Thyroid gland (tissue), 4 donors: ENCODE results near the gene RALGDS. TPM values are rescaled to one million over a fixed set of nuclear protein-coding genes. Genes with fewer than 3 reads are reported as not detected.

Experiments used
- DNase-seq, 2 donors: peaks; one replicate each; pipeline ENCODE4 v3.0.0-alpha.2; 2019
- H3K27ac ChIP-seq, 3 donors: fragments of 200-600 bp; sonication (generic); 1 replicate in 2 of 3; 2 replicates in 1 of 3; pipeline ENCODE4 v1.5.1; 2016 to 2019; ENCODE audit warnings: mild to moderate bottlenecking in 1 of 3, moderate library complexity in 1 of 3
- H3K27me3 ChIP-seq: fragments of 200-600 bp; sonication (generic); one replicate; pipeline ENCODE4 v1.5.1; 2019
- H3K36me3 ChIP-seq, 2 donors: fragments of 200-600 bp; sonication (generic); one replicate each; pipeline ENCODE4 v1.5.1; 2016 to 2019
- H3K4me1 ChIP-seq, 2 donors: fragments of 200-600 bp; sonication (generic); one replicate each; pipeline ENCODE4 v1.5.1; 2017 to 2019
- H3K4me3 ChIP-seq, 3 donors: fragments of 200-600 bp; sonication (generic); replicated peaks in 1 of 3; 1 replicate in 2 of 3; 2 replicates in 1 of 3; pipeline ENCODE4 v1.5.1; 2016; ENCODE audit warnings: mild to moderate bottlenecking in 1 of 3
- H3K9me3 ChIP-seq: fragments of 200-600 bp; sonication (generic); one replicate; pipeline ENCODE4 v1.5.1; 2017
- CTCF ChIP-seq, 6 experiments: fragments of 200-600 bp in 3 of 6; fragments of 450-650 bp in 3 of 6; sonication (generic) in 3 of 6; IDR thresholded peaks; one replicate each; pipeline ENCODE4 v1.5.1; 2016 to 2019; ENCODE audit warnings: antibody characterized with exemption in 6 of 6, mild to moderate bottlenecking in 2 of 6, inconsistent platforms in 1 of 6, moderate library complexity in 1 of 6
- POLR2A ChIP-seq, 2 donors: fragments of 450-650 bp; IDR thresholded peaks; one replicate each; pipeline ENCODE4 v1.6.1; 2017; ENCODE audit warnings: antibody characterized with exemption in 2 of 2, mild to moderate bottlenecking in 2 of 2, moderate library complexity in 1 of 2
- WGBS, 2 donors: methylation state at CpG; one replicate each; pipeline ENCODE4 v1.1.5; 2017; 5-methylcytosine and 5-hydroxymethylcytosine counted together
- intact Hi-C: fragments of 100-400 bp; cut with DNase I; formaldehyde crosslinking; loops from one replicate; pipeline ENCODE4 v1.15.1; 2023
- total RNA-seq, 4 donors: library from RNA; depleted of rRNA; stranded (reverse); fragments of >200 nt; gene quantifications; one replicate each; pipeline ENCODE4 v1.2.3, GENCODE V29; 2016

The RALGDS gene
- total RNA-seq, 4 donors from 2014 or later = 32.2 to 55.3 (median 43.5) TPM

DNA sequence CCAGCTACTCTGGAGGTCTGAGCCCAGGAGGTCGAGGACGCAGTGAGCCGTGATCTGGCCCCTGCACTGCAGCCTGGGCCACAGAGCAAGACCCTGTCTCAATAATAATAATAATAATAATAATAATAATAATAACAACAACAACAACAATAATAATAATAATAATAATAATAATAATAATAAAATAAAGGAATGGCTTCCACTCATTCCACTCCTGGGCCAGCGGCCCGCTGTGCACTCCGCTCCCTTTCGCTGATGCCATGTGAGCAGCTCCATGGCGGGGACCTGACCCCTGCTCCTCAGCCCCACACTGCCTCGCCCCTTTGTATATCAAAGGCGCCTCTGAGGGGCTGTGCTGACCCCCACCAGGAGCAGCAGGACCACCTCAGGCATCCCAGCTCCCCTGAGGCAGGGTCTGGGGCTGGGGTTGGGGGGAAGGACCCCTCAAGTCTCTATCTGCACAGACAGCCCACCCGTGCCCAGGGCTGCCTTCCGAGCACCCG, 22.6 kb upstream of the RALGDS start:
- TF ChIP-seq POLR2A (IDR thresholded peaks at IDR 0.05) (no peak), CTCF (IDR thresholded peaks at IDR 0.05) (no peak)
- 90 to 98% methylated on average over 11 to 13 of the region's 13 CpGs for WGBS, 2 donors

DNA sequence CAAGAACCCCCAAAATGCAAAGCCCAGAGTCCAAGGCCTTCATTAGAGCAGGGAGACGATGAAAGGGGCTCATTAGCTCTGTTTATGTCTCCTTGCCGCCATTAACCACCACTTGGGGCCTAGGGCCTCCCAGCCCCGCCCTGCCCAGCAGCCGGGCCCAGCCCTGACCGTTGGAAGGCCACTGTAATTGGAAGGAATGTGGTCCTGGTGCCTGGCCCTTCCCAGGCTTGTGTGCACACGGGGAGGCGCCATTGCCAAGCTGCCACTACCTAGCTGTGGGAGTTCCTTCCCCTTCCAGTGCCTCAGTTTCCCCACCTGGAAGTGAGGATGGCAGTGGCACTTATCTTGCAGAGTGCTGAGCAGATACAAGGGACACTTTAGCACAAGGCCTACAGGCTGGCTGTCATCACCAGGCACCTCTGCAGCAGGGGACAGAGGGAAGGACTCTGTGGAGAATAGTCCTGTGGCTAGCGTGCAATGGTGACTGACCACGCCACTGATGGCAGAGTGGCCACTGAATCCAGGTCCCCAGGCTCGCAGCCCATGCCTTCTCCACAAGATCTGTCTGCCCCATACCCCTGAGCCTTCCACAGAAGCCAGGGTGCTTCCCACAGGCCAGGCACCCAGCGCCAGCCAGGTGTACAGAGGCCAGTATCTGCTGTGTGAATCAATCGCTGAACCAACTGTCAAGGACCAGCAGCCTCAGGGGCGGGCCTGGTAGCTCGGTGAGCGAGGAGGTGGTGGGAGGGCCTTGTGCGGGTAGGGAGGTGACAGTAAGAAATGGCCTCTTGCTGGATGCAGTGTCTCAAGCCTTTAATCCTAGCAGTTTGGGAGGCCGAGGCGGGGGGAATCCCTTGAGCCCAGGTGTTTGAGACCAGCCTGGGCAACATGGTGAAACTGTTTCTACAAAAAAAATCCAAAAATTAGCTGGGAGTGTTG, 21.9 kb upstream of the RALGDS start:
- H3K36me3 ChIP-seq = no peaks in the 10 kb centered on the region
- H3K27me3 ChIP-seq = no peaks in the 10 kb centered on the region
- H3K4me1 ChIP-seq = peaks cover 32 to 67% of the 10 kb centered on the region in 2 donors
- DNase-seq = no peak
- TF ChIP-seq POLR2A (IDR thresholded peaks at IDR 0.05) = no peak
- TF ChIP-seq CTCF (IDR thresholded peaks at IDR 0.05) = no peak
- 66 to 90% methylated on average over 15 to 16 of the region's 18 CpGs for WGBS, 2 donors
- H3K9me3 ChIP-seq = no peaks in the 10 kb centered on the region
- no peak overlapping the region for H3K4me3 ChIP-seq
- intact Hi-C loops = loop anchor here (10.0 kb wide), 1 partner anchor 98 kb away; no protein-coding TSS in a partner anchor
- H3K27ac ChIP-seq = no peak overlapping the region

More for the DNA sequence above, 22.6 kb upstream of the RALGDS start:
- Histone ChIP-seq H3K9me3 (no peaks in the 10 kb centered on the region), H3K4me3 (peak overlapping the region in 1 of 3 donors; percentile 27), H3K27me3 (no peaks in the 10 kb centered on the region), H3K27ac (peak overlapping the region in 2 of 3 donors; percentile 39 to 56), H3K36me3 (no peaks in the 10 kb centered on the region), H3K4me1 (peaks cover 31 to 68% of the 10 kb centered on the region in 2 donors)
- intact Hi-C loops = loop anchor here (10.0 kb wide), 1 partner anchor 99 kb away; no protein-coding TSS in a partner anchor
- no peak for DNase-seq

DNA sequence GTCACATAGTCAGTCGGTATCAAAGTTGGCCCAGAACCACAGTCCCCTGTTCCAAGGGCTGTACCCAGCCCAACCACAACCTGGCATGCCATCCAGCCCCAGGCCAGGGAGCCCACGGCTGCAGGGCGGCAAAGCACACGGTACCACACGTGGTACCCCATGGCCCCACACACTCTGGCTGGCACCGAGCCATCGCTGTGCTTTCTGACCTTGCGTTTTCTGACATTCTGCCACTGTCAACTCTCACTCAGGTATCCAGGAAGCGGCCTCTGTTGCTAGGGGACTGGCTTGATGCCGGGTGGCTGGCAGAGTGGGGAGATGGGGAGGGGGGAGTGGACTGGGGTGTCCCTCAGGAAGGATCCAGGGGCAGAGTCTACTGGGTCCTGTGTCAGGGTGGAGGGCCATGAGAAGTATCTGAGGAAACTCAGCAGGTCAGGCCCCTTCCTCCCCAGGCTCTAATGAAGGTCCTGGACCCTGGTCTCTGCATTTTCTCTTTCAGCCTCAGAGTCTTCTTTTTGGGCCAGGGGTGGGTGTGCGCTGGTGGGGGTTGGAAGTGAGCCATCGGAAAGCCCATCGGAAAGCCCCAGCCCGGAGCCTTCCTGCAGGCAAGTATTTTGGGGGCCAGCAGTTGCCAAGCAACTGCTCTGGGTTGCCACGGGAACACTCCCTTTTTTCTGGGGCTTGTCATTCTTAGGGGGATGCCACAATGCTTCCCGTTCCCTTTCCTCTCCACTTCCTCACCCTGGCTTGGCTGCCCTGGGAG, 21.0 kb upstream of the RALGDS start:
- DNase-seq = peak; percentile 34 to 46
- TF ChIP-seq CTCF (IDR thresholded peaks at IDR 0.05) (no peak), POLR2A (IDR thresholded peaks at IDR 0.05) (no peak)
- intact Hi-C loops = loop anchor here (10.0 kb wide), 1 partner anchor 97 kb away; no protein-coding TSS in a partner anchor
- 65 to 68% methylated on average over 8 to 12 of the region's 16 CpGs for WGBS, 2 donors
- Histone ChIP-seq H3K27ac (no peak overlapping the region), H3K9me3 (no peaks in the 10 kb centered on the region), H3K27me3 (no peaks in the 10 kb centered on the region), H3K4me1 (peaks cover 27 to 67% of the 10 kb centered on the region in 2 donors), H3K36me3 (no peaks in the 10 kb centered on the region), H3K4me3 (no peak overlapping the region)

GRCh38 chr9:133140606-133141005, 19.6 kb upstream of the RALGDS start:
- intact Hi-C loops = loop anchor here (10.0 kb wide), 1 partner anchor 96 kb away; no protein-coding TSS in a partner anchor
- no peak overlapping the region for H3K27ac ChIP-seq

More at GRCh38 chr9:133140606-133141005, 19.6 kb upstream of the RALGDS start:
- Histone ChIP-seq H3K4me1 (peaks cover 29 to 76% of the 10 kb centered on the region in 2 donors), H3K4me3 (no peak overlapping the region), H3K36me3 (no peaks in the 10 kb centered on the region), H3K9me3 (no peaks in the 10 kb centered on the region), H3K27me3 (no peaks in the 10 kb centered on the region)
- 79 to 100% methylated on average over 3 to 6 of the region's 14 CpGs for WGBS, 2 donors
- TF ChIP-seq POLR2A (IDR thresholded peaks at IDR 0.05) (no peak), CTCF (IDR thresholded peaks at IDR 0.05) (no peak)
- no peak for DNase-seq
